K562 (cell line): ENCODE results near the gene SORCS2.

Source experiments
- HEY1 ChIP-seq: fragments of 250-450 bp; sonication (Bioruptor Pico); IDR thresholded peaks from 2 replicates; pipeline ENCODE4 v1.5.0; 2020; ENCODE audit warnings: mild to moderate bottlenecking, moderate library complexity, borderline replicate concordance
- NR2F6 ChIP-seq: fragments of 450-650 bp; formaldehyde crosslinking; IDR thresholded peaks from 2 replicates; pipeline ENCODE4 v1.4.0; 2020; ENCODE audit warnings: mild to moderate bottlenecking
- POLR2AphosphoS5 ChIP-seq: IDR thresholded peaks from 2 replicates; pipeline ENCODE4 v1.6.1; 2011; ENCODE audit warnings: mild to moderate bottlenecking, low read depth, low read length, moderate library complexity; ENCODE audit not compliant: control insufficient read depth, insufficient read depth
- SIN3A ChIP-seq, 2 experiments: fragments of 150-350 bp in 1 of 2; IDR thresholded peaks; 2 replicates each; pipeline ENCODE4 v1.6.1; 2011 to 2016; ENCODE audit warnings: borderline replicate concordance in 2 of 2, low read depth in 2 of 2, low read length in 2 of 2, mild to moderate bottlenecking in 2 of 2, moderate library complexity in 2 of 2; ENCODE audit not compliant: control insufficient read depth in 1 of 2
- TF ChIP-seq, protein P1 (sequence below), 3 experiments: IDR thresholded peaks in 2 of 3; conservative IDR thresholded peaks in 1 of 3; 2 replicates each; pipeline ENCODE4 v1.5.1; 2011 to 2012; ENCODE audit warnings: low read length in 3 of 3, mild to moderate bottlenecking in 3 of 3, control low read depth in 2 of 3, improper control_type of control experiment in 1 of 3, inconsistent platforms in 1 of 3, low read depth in 1 of 3, mixed read lengths in 1 of 3, moderate library complexity in 1 of 3; ENCODE audit not compliant: insufficient read depth in 2 of 3
- TF ChIP-seq, protein P2 (sequence below): fragments of 250-450 bp; sonication (Bioruptor Pico); IDR thresholded peaks from 2 replicates; pipeline ENCODE4 v1.4.0; 2020

DNA sequence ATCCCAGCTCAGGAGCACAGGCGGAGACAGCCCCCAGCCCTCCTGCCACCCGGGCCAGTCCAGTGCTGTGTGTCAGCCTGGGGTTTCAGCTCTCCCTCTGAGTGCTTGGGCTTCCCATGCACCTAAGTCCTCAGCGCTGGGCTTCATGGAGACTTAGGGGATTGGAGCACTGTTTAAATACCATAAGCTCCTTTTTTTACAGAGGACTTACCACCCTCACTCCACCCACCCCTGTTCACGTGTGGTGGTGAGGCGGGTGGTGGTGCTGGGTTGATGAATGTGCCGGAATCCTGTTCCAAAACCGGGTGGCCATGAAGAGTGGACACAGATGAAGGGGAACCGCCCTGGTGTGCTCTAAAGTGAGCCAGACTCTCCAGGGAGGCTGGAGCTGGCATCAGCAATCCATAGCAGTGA is 175.5 kb downstream of the SORCS2 start:
- TF ChIP-seq POLR2AphosphoS5 (no peak), SIN3A (IDR thresholded peaks at IDR 0.05; ENCODE audit: borderline replicate concordance in 2 of 2, control insufficient read depth in 1 of 2, low read depth in 2 of 2, low read length in 2 of 2) (no peak), NR2F6 (CRISPR knock-in tag) (no peak), HEY1 (CRISPR knock-in tag) (no peak)
- TF ChIP-seq, protein P1, sequence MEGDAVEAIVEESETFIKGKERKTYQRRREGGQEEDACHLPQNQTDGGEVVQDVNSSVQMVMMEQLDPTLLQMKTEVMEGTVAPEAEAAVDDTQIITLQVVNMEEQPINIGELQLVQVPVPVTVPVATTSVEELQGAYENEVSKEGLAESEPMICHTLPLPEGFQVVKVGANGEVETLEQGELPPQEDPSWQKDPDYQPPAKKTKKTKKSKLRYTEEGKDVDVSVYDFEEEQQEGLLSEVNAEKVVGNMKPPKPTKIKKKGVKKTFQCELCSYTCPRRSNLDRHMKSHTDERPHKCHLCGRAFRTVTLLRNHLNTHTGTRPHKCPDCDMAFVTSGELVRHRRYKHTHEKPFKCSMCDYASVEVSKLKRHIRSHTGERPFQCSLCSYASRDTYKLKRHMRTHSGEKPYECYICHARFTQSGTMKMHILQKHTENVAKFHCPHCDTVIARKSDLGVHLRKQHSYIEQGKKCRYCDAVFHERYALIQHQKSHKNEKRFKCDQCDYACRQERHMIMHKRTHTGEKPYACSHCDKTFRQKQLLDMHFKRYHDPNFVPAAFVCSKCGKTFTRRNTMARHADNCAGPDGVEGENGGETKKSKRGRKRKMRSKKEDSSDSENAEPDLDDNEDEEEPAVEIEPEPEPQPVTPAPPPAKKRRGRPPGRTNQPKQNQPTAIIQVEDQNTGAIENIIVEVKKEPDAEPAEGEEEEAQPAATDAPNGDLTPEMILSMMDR (IDR thresholded peaks at IDR 0.05 in 2 of 3, conservative IDR thresholded peaks at IDR 0.05 in 1 of 3; ENCODE audit: insufficient read depth in 2 of 3, low read depth in 1 of 3, low read length in 3 of 3) = no peak
- TF ChIP-seq, protein P2, sequence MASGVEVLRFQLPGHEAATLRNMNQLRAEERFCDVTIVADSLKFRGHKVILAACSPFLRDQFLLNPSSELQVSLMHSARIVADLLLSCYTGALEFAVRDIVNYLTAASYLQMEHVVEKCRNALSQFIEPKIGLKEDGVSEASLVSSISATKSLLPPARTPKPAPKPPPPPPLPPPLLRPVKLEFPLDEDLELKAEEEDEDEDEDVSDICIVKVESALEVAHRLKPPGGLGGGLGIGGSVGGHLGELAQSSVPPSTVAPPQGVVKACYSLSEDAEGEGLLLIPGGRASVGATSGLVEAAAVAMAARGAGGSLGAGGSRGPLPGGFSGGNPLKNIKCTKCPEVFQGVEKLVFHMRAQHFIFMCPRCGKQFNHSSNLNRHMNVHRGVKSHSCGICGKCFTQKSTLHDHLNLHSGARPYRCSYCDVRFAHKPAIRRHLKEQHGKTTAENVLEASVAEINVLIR = no peak
